GM18858 (cell line): Measurements from ENCODE around the gene PKM.
"Not testable (repeated sequence)": the region's sequence is repeated elsewhere in the genome, so short reads cannot be mapped to it uniquely, and the experiment has no call there.

ENCODE experiments used
- ATAC-seq: cut with Tn5 transposase; IDR thresholded peaks from one replicate; pipeline ENCODE4 v1.9.1; 2021; ENCODE audit not compliant: unreplicated experiment

The PKM gene

GRCh38 chr15:72231066-72231832 lies at the start of gene PKM:
PKM (minus strand) TSS chr15:72231190; CDS start chr15:72219097, 12,093 bp downstream.
- no peak for ATAC-seq

GRCh38 chr15:72280751-72281150 lies 49.8 kb upstream of the PKM start:
- no peak for ATAC-seq

- no peak for ATAC-seq
These were observed 47.7 kb upstream of the PKM start for GRCh38 chr15:72278737-72279136.

GRCh38 chr15:72276326-72276700 lies 45.3 kb upstream of the PKM start:
- ATAC-seq = no peak

- ATAC-seq = not testable (repeated sequence)
These were observed 44.8 kb upstream of the PKM start for GRCh38 chr15:72275635-72276325.

DNA sequence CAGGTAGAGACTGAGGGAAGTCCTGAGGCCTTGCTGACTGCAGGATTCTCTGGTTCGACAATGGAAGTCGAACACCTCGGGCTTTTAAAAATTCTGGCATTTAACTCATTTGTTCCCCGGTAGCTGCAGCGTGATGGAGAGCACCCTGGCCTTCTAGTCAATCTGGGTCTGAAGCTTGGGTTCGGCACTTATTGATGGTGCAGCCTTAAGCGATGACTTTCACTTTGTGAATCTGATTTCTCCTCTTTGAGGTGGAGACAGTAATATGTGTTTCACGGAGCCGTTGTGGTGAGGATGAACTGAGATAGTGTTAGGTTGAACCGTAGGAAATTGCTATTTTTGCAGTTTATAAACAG lies 42.0 kb upstream of the PKM start:
- ATAC-seq = no peak

- peak; percentile 87 for ATAC-seq
These were observed 41.4 kb upstream of the PKM start, which contains the start of gene PARP6 for GRCh38 chr15:72272213-72272996. PARP6 (minus strand) TSS chr15:72272554; CDS start chr15:72267477, 5,077 bp downstream.

DNA sequence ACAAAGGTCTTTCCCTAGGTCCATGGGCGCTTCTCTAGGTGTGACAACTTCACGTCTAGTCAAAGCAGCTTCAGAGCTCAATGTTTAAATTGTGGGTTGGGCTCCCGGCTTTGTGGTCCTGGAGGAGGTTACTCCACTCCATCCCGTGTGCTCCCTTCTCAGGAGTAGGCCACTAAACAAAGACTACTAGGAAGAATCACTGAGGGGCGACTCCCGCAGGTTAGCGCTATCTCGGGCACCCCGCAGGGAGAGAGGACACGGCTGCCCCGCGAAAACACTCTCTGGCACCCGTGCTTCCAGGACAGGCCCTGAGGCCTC lies 40.9 kb upstream of the PKM start:
- peak; percentile 8 for ATAC-seq

- ATAC-seq = no peak
These were observed 40.2 kb upstream of the PKM start for GRCh38 chr15:72271221-72271620.

GRCh38 chr15:72269739-72270138 lies 38.7 kb upstream of the PKM start:
- no peak for ATAC-seq

DNA sequence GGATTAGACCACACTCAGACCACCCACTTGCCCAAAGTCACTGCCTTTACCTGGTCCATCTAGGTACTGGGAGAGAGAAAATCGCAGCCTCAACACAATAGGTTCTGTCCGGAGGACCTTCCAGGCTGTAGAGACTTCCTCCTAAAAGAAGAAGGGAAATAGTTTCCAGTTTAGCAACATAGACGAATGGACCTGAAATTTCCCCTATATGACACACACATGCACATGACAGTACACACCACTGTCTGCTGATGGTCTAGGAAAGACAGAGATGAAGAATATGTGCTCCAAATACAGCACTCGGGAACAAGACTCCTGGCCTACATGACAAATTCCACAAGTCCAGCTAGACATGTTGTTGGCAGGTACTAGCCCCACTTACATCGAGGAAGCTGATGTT lies 34.0 kb upstream of the PKM start:
- ATAC-seq = no peak

DNA sequence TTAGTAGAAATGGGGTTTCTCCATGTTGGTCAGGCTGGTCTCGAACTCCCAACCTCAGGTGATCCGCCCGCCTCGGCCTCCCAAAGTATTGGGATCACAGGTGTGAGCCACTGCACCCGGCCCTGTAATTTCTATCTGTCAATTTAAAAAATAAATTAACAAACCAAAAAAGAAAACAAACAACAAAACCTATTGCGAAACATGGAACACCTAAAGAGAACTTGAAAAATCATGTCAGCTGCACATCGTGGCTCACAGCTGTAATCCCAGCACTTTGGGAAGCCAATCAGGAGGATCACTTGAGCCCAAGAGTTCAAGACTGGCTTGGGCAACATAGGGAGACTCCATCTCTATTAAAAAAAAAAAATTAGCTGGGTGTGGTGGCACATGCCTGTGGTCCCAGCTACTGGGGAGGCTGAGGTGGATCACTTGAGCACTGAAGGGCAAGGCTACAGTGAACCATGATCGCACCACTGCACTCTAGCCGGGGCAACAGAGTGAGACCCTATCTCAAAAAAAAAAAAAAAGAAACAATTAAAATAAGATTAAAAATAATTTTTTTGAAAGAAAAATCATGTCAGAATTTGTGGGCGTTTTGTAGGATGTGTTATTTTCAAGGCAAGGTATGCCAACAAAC lies 21.8 kb upstream of the PKM start:
- ATAC-seq = no peak

DNA sequence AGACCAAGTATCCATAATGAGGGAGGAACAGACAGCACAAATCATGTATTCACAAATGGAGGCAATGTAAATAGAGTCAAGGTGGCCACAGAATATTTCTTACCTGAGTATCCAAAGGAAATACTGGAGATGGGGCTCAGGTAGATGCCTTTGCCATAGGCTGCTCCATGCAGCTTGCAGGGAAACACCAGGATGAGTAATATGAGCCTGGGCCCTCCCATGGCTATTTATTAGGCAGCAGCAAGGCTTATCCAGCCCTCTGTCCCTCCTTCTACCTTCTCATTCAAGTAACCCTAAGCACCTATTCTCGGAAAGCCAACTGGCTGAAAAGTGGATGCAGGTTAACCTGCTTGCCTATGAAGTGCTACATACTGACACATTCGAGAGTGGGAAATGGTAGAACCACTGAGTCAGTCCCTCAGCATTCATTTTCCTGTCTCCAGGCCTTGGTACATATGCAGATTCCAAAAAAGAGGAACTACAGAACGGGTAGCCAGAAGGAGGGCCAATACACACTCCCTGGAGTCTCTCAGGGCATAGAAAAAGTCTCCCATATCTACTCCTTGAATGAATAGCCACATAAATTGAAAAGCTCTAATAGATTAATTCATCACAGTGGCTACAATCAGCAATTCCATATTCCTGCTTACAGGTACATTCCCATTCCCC lies 18.3 kb upstream of the PKM start:
- no peak for ATAC-seq

DNA sequence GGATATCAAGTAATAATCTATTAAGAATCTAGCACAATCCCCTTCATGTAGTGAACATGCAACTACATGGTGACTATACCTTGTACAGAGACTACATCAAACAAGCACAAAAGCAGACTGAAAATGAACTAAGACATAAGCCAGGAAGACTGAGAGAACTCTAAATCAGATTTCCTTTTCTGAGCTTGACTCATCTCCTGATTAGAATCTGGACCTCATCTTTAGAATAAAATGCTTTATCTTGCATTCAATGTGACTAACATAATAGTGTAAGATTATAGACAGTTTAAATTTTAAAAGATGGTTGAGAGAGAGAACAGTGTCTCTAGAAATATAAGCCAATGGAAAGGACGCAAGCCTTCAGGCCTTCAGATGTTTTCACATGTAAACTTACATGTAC lies 17.5 kb upstream of the PKM start:
- no peak for ATAC-seq

DNA sequence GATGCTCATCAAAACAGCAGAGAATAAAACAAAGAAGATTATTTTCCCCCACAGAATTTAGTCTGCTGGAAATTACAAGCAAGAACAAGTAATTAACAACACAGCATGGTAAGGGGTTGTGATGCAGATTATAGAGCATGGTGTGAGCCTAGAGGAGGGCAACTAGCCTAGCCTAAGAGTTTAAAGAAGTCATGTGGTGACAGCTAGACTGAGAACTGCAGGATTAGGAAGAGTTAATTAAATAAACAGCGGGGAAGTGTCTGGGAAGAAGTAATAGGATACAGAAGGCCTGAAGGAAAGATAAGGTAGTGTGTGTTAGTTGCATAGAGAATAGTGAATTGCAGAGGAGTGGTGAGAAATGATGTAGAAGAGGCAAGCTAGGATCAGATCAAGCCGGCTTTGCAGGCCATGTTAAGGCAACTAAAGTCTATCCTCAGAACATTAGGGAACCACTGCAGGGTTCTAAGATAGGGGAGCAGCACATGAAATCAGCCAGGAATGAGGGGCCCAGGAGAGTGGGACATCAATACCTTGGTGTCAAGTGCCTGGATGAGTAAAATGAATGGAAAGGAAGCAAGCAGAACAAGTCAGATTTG lies 11.9 kb upstream of the PKM start:
- ATAC-seq = no peak

GRCh38 chr15:72239652-72240051 lies 8.7 kb upstream of the PKM start:
- ATAC-seq = no peak

DNA sequence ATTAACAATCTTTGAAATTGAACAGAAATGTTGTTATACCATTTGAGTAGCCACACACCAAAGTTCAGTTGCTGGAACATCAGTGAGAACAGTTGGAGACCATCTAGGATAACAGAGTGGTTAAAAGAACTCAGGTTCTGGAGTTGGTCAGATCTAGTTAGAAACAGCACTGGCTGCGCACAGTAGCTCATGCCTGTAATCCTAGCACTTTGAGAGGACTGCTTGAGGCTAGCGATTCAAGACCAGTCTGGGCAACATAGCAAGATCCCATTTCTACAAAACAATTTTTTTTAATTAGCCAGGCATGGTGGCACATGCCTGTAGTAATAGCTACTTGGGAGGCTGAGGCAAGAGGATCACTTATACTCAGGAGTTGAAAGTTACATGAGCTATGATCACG lies 7.6 kb upstream of the PKM start:
- no peak for ATAC-seq

DNA sequence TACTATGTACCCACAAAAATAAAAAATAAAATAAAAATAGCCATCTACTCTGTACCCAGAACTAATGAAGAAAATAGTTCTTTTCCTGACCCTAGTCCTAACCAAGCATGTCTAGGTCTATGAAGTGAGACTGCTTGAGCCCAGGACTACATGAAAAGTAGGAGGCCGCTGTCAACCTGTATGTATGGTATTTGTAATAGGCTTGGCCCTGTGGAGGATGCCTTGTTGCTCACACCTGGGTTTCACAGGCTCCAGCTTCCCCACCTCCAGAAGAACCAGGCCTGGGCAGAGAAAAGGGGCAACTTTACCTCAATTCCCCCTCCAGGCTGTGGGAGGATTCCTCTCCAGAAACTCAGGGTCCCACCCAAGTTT lies 6.8 kb upstream of the PKM start:
- ATAC-seq = no peak

DNA sequence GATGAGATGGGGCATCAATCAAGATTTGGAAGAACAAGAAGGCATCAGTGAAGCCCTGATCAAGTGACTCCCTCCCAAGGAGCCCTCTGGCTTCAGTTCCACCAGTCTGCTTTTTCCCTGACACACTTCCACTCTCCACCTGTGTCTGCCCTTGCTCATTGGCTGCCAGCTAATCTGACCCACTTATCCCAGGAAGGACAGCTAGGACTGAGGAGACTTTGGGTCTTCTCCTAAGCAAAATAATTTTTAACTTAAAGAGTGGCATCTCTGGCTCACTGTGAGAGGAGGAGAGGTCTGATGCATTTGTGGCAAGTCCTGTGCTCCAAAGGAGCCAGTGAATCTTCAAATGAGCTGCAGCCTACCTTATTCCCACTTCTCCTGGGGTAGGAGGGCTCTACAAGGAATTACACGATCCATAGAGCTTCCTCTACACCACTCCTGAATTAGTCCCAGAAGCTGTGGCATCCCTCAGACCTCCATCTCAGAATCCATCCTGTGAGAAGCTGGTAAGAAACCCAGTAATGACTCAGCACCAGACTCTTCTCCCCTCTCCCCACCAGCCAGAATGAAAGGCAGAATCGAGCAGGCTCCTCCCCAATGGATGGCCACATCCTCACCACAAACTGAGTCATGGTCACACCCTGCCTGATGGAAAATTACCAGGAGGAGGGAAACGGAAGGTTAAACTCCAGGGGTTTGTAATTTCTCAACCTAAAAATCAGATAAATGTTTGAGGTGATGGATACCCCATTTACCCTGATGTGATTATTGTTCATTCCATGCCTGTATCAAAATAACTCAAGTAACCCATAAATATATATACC lies 6.3 kb upstream of the PKM start:
- ATAC-seq = no peak
